GM13976 (cell line): Measurements from ENCODE around the gene ZFP42.

ENCODE experiments used
- DNase-seq: peaks from one replicate; pipeline ENCODE4 v3.0.0; 2012; ENCODE audit warnings: low spot score
- in situ Hi-C: fragments of 300-500 bp; cut with MboI; formaldehyde crosslinking; loops from one replicate; pipeline ENCODE4 v1.12.0; 2022; ENCODE audit warnings: low sequenced_read_pairs, mixed read lengths, inconsistent platforms; ENCODE audit not compliant: unreplicated experiment
- TF ChIP-seq, protein P1 (sequence below): IDR thresholded peaks from 2 replicates; pipeline ENCODE4 v1.5.1; 2012; ENCODE audit warnings: borderline replicate concordance, mild to moderate bottlenecking; ENCODE audit not compliant: insufficient read depth; ENCODE audit errors: extremely low read depth, missing control alignments, control extremely low read depth

Gene ZFP42

DNA sequence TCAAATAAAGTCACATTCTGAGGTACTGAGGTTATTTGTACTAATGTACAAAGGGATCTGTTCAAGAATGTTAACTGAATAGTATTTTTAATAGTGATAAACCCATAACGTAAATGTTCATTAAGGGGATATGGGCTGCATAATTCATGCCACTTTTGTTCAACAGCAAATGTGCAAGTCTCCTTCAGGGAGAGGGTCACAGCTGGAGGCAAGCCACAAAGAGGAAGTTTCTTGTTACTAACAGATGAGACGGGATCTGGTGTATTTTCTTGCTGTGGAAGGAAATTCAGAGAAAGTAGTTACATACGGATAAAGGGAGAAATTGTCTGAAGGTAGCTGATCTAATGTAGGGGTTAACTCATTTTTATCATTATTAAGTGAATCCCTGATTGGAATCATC is 10.0 kb downstream of the ZFP42 start:
- no peak for DNase-seq
- in situ Hi-C loops, result no loop called here
- TF ChIP-seq, protein P1, sequence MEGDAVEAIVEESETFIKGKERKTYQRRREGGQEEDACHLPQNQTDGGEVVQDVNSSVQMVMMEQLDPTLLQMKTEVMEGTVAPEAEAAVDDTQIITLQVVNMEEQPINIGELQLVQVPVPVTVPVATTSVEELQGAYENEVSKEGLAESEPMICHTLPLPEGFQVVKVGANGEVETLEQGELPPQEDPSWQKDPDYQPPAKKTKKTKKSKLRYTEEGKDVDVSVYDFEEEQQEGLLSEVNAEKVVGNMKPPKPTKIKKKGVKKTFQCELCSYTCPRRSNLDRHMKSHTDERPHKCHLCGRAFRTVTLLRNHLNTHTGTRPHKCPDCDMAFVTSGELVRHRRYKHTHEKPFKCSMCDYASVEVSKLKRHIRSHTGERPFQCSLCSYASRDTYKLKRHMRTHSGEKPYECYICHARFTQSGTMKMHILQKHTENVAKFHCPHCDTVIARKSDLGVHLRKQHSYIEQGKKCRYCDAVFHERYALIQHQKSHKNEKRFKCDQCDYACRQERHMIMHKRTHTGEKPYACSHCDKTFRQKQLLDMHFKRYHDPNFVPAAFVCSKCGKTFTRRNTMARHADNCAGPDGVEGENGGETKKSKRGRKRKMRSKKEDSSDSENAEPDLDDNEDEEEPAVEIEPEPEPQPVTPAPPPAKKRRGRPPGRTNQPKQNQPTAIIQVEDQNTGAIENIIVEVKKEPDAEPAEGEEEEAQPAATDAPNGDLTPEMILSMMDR, result no peak

DNA sequence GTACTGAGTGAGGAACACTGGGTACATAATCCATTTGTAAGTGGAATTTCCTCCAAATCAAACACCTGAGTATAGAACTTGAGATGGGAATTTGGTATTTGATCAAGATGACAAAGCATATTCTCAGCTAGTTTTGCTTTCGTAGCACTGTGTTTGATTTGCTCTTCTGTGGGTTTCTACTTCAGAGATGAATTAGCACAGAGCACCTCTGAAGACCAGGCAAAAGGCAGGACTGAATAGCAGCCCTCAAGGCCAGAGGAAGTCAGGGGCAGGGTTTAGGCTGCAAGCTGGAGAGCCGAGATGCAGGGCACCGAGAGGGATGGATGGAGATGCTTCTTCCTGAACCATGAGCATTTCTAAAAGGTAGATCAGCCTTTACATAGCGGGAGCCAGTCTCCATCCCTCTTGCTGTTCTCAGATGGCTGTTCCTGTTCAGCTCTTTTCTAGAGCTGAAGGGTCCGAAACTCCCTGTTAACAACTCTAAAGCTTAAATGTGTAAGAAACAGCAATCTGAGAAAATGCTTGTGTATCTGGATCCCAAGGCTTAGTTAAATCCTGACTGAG is 10.8 kb downstream of the ZFP42 start:
- no peak for DNase-seq
- TF ChIP-seq, protein P1, result no peak
- in situ Hi-C loops, result no loop called here

DNA sequence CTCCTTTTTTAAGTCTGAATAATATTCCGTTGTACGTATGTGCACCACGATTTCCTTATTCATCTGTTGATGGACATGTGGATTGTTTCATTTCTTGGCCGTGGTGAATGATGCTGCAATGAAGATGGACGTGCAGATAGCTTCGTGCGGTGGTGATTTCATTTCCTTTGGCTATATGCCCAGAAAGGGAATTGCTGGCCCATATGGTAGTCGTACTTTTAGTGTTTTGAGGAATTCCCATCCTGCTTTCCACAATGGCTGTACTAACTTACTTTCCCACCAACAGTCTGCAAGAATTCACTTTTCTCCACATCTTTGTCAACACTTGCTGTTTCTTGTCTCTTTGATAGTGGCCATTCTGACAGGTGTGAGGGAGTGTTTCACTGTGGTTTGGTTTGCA is 12.8 kb downstream of the ZFP42 start:
- in situ Hi-C loops, result no loop called here
- DNase-seq, result no peak
- TF ChIP-seq, protein P1, result no peak

DNA sequence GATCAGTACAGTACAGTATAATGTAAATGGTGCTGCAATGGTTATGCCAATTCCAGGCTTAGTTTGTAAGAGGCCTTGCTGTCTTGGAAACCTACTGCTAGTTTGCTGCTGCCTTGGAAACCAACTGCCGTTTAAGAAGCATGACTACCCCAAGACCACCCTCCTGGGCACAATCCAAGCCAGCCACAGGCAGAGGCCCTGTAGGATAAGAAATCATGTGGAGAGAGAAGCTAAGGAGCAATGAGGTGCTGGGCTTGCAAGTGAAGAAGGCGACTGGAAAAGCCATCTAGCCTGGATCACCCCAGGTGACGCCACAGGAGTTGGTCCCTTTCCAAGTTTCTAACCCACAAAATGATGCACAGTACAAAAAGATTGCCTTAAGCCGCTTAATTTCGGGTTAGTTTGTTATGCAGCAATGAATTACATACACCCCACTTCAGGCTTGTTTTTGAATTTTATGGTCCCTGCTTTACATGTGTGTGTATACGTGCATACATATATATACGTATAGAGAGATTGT is 16.9 kb downstream of the ZFP42 start:
- TF ChIP-seq, protein P1, result no peak
- in situ Hi-C loops, result no loop called here
- DNase-seq, result no peak

DNA sequence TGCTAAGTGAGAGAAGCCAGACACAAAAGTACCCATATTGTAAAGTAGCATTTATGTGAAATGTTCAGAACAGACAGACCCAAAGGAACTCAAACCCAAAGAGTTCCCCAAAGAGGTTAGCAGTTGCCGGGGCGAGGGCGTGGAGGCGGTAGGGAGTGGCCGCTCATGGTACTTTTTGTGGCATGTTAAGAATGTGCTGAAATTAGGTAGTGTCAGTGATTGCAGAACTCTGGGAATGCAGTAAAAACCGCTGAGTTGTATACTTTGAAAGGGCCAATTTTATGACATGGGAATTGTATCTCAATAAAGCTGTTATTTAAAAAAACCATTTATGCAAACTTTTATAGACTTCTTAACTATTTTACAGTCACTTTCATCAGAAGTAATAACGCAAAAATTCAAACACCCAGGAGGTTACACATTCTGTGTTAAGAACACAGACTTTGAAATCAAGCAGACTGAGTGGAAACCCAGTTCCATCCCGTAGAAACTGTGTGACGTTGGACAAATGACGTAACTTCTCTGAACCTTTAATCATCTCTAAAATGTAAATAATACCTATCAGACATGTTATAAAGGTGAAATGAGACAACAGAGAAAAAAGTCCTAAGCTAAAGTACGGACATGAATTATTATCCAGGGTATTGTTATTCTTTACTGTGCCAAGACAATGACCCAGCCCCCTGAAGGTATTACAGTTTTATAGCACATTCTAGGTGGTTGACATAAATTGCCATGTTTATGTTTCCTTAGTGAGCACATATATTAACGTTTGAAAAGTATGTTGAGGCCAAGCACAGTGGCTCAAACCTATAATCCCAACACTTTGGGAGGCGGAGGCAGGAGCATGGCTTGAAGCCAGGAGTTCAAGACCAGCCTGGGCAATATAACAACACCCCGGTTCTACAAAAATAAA is 19.7 kb downstream of the ZFP42 start:
- in situ Hi-C loops, result no loop called here
- TF ChIP-seq, protein P1, result no peak
- DNase-seq, result no peak

DNA sequence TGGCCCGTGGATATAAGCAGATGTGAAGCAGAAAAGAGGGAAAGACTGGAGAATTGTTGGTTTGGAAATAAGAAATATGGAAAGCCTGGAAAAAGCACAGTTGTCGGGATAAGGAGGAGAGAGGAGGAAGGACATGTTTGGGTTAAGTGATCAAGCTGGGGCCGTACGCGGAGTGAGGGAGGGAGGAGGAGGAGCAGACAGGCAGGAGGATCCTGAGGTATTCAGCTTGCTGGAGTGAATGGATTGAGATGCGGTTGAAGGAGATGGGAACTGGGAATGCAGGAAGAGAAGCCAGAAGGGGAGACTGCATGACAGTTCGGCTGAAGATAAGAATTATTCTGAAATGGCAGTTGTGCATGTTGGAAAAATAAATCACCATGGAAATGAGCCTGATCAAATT is 21.2 kb downstream of the ZFP42 start:
- DNase-seq, result no peak
- TF ChIP-seq, protein P1, result no peak
- in situ Hi-C loops, result no loop called here
